NAMALWA (cell line): Measurements from ENCODE around the gene TEX22.

Experiments
- DNase-seq: peaks from one replicate; pipeline ENCODE4 v3.0.0-alpha.2; 2015; ENCODE audit warnings: low spot score

TEX22 gene

DNA sequence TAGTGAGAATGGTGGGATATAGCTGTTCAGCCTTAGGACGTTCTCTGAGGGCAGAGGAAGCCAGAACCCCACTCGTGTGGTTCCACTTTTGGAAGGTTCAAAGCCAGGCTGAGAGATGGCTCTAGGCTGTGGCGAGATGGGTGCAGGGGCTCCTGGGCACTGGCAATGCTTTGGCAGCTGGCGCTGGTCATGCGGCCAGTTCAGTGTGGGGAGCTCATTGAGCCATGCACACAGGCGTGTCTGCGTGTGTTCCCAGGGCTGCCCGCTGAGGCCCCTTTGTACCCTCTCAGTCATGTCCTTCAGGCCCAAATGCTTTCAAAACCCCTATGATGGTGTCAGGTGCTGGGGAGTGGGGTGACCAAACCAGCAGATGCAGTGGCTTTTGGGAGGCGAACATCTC is 1.7 kb downstream of the TEX22 start:
- no peak for DNase-seq

- no peak for DNase-seq
Observed at GRCh38 chr14:105401699-105402098, 3.4 kb downstream of the TEX22 start.

DNA sequence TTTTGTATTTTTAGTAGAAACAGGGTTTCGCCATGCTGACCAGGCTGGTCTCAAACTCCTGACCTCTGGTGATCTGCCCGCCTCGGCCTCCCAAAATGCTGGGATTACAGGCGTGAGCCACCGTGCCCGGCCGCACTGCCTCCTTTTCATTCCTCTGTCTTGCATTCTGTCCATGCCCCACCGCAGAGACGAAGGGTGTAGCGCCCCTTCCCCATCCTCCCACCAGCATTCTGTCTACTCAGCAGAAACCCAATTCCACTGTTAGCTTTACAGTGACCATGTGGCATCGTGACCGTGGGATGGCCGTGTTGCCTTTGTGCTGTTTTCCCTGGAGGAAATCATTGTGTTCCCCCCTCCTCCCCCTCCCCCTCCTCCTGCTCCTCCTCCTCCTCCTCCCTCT is 10.3 kb downstream of the TEX22 start:
- no peak for DNase-seq

DNA sequence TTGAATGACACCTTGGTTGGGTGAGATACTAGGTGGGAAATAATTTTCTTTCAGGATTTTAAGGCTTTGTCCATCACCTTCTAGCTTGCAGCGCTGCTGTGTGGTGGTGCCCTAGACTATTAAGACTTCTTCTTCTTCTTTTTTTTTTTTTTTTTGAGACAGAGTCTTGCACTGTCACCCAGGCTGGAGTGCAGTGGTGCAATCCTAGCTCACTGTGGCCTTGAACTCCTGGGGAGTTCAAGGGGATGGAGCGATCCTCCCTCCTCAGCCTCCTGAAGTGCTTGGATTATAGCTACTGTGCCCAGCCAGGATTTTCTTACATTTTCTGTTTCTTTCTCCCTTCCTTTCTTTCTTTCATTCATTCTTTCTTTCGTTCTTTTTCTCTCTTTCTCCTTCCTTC is 11.0 kb downstream of the TEX22 start:
- DNase-seq = no peak

DNA sequence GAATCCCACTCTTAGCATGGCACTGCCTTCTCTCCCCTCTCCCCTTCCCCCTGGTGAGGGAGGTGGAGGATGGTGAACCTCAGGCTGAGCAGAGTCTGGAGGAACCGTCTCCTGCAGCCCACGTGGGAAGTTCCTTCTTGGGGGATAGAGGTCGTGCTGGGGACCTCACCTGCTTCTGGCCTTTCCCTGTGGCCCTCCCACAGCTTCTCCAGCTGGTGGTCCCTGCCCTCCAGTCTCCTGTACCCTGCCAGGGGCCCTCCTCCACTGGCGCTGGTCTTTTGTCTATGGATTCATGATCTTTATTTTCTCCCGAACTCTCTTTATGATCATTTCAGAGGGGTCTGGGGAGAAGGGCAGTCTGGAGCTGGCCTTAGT is 12.3 kb downstream of the TEX22 start:
- DNase-seq = no peak

DNA sequence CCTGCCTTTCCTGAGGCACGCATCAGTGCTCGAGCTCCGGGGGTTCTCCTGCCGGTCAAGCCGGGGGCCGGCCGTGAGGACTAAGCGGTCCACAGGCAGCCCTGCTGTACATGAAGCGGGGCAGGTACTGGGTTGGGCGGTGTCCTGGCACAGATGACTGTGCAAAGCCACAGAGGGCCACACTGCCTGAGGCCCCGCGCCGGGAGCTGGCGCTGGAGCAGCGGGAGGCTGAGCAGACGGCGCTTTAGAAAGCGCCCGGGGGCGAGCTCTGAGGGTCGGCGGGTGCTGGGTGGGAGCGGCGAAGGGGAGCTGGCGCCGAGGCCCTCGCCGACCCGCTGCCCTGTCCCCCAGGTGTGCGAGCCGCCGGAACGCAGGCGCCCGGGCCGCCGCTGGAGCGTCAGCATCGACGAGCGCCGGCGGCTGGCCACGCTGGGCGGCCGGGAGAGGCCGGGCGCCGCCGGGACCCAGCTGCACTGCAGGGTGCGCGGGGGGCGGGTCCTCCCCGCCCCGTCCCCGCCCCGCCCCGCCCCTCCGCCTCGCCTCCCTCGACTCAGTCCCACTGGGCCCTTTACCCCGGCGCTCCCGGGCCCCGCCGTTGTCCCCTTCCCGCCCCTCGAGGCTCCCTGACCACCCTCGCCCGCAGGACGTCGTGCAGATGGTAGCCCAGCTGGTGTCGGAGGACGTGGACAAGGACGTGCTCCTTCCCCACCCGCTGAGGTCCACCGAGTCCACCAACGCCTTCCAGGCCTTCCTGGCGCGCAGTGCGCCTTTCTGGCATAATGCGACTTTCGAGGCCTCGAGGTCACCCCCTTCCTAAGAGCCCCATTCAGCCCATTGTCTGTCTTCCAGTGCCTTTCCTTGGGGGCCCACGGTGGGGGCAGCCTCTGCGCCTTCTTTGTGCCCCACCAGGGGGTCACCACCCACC is 12.9 kb downstream of the TEX22 start:
- no peak for DNase-seq

- DNase-seq = no peak
Observed at GRCh38 chr14:105411985-105412770, 13.8 kb downstream of the TEX22 start.

DNA sequence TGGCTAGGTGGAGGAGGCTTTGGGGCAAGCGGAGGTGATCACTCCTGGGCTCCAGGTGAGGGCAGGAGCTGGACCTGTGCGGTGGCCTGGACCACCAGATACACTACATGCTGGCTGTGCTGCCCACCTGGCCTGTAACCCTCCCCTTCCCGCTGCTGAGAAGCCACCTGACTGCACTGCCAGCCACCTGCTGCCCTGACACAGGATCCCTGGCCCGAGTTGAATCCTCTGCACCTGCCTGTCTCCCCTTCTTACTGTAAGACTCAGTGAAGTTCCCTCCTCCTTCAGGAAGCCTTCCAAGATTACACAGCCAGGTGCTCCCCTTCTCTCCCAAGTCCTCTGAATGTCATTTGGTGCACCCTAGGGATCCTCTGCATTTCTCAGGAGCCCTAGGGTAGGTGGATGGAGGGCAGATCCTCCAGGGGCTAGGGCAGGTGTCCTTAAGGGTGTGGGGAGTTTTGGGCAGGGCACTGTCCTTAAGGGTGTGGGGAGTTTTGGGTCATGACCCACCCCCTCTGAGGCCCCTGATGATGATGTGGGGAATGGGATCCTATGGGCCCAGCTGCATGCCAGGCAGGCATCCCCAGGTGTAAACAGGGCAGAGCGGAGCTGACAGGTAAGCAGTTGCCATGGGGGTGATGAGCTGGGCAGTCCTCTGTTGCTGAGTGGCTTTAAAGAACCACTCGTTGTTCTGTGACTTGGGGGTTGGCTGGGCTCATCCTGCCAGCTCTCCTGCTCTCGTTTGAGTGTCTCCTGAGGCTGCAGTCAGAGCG is 14.6 kb downstream of the TEX22 start:
- DNase-seq = no peak

DNA sequence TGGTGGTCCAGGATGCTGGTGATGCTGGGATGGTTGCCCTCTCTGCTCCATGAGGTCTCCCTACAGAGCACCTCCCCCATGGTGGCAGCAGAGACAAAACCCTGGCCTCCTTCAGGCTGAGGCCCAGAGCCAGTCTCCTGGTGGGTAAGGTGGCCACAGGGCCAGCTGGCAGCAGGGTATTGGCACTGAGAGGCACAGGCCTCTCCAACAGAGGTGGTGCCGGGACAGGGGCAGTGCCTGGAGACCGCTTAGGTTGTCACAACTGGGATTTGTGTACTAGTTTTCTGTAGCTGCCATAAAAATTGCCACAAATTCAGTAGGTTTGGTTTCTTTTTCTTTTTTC is 15.2 kb downstream of the TEX22 start:
- DNase-seq = no peak

DNA sequence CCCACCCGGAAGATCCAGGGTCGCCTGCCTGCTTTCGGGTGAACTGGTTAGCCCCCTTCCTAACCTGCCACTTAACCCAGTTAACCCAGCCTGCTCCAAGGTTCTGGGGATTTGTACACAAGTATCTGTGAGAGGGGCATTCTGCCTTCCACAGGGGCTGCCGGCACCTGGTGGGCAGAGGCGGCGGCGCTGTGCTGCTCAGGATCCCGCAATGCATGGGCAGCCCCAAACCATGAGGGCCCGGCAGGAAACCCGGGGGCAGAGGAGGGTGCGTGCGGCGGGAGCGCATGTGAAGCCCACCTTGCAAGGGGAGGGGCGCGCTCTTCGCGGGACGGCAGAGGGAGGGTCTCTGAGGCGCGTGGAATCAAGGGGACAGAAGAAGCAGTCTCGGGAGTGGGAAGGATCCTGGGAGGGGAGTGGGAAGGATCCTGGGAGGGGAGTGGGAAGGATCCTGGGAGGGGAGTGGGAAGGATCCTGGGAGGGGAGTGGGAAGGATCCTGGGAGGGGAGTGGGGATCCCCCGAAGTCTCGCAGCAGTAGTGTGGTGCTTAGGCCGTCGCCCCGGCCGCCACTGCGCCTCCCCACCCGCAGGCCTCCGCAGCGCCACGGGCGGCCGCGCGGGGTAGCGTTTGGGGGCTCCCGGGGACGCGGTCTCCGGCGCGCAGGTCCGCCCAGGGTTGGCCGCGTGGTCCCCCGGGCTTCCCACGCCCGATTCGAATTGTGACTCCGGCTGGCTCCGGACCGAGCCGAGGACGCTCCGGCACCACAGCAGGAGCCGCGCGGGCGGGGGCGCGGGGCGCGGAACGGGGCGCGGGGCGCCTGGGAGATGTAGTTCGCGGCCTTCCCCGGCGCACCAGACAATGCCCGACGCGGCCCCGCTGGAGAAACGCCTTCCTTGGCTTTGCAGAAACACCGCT is 16.4 kb downstream of the TEX22 start:
- DNase-seq = peak; percentile 32

DNA sequence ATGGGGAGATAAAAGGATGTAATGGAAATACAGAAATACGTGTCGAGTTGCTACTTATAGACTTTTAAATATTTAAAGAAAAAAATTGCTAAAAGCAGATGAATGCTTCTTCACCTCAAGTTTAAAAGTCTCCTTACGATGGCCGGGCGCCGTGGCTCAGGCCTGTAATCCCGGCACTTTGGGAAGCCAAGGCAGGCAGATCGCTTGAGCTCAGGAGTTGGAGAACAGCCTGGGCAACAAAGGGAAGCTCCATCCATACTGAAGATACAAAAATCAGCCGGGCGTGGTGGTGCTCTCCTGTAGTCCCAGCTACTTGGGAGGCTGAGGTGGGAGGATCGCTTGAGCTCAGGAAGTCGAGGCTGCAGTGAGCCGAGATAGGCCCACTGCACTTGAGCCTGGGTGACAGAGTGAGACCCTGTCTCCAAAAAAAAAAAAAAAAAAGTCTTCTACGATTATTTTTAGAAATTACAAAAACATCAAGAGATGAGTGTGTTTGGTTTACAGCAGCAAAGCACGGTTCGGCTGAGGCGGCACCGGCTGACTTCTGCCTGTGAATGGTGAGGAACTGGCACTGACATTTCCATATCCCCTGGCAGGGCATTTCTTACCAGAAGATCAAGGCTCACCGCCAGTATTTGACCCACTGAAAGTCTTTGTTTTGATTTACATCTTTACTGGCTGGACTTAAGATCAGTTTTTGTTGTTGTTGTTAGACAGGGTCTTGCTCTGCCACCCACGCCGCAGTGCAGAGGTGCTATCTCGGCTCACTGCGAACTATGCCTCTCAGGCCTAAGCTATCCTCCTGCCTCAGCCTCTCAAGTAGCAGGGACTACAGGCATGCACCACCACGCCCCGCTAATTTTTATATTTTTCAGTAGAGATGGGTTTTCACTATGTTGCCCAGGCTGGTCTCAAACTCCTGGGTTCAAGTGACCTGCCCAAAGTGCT is 17.4 kb downstream of the TEX22 start:
- no peak for DNase-seq

DNA sequence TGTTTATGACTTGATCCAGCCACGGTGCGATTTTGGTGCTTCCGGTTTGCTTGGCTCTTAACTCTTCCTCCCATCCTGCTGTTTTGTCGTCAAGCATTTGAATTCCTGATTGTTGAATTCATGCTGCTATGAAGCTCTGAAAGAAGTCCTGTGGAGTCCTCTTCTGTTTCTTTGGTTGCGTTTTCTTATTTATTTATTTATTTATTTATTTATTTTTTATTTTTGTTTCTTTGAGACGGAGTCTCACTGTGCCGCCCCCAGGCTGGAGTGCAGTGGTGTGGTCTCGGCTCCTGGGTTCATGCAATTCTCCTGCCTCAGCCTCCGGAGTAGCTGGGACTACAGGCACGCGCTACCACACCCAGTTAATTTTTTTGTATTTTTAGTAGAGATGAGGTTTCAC is 18.3 kb downstream of the TEX22 start:
- DNase-seq = no peak

- DNase-seq = no peak
Observed at GRCh38 chr14:105417690-105418121, 19.4 kb downstream of the TEX22 start.

GRCh38 chr14:105418269-105419194 is 20.2 kb downstream of the TEX22 start:
- DNase-seq = no peak

DNA sequence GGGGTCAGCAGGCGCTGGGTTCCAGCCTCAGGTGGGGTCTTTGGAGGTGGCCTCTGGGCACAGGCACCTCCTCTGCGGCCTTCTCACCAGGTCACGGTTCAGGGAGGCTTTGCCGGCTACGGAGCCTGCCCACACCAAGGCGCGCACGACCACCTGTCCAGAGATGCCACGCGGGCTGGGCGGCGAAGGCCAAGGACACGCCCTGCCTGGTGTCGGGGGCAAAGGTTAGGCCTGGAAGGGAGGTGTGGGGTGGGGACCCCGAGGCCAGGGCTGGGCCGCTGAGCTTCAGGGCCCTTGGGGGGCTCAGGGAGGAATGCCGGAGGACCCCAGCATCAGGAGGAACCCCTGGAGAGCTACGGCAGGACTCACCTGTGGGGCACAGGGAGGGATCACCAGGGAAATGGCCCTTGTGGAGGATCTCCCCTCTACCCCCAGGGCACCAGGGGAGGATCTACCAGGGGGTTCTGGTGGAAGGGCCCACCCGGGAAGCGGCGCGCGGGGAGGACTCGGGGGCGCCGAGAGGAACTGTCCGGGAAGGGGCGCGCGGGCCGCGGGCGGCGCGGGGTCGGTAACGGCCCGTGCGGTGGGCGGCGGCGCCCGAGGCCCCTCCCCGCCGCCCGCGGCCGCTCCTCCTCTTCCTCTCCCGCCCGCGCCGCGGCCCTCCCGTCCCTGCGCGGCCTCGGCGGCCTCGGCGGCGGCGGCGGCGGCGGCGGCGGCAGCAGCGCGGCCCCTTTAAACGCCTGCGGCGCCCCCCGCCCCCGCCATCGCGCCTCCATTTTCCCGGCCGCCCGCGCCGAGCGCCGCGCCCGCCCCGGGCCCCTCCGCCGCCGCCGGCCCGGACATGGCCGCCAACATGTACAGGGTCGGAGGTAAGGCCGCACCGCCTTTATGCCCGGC is 21.1 kb downstream of the TEX22 start, which contains the start of gene MTA1:
TSS of gene MTA1 (plus strand) at position 633 of the 897 bp plus-strand sequence. CDS start at position 842, 209 bp downstream.
- DNase-seq = peak; percentile 39

- DNase-seq = no peak
Observed at GRCh38 chr14:105420101-105420973, 22.0 kb downstream of the TEX22 start.
